Skeletal muscle satellite cell (primary cell): ENCODE measurements around the gene ANKRD53.

Source experiments
- H3K27me3 ChIP-seq: 2 replicates; pipeline ENCODE4 v1.7.0; 2013; ENCODE audit warnings: low read length; ENCODE audit not compliant: control insufficient read depth, insufficient read depth
- H3K36me3 ChIP-seq: 2 replicates; pipeline ENCODE4 v1.7.0; 2013; ENCODE audit warnings: mild to moderate bottlenecking, control low read depth, low read length; ENCODE audit not compliant: insufficient read depth
- H3K4me1 ChIP-seq: 2 replicates; pipeline ENCODE4 v1.7.0; 2013; ENCODE audit warnings: low read length; ENCODE audit not compliant: control insufficient read depth, insufficient read depth
- H3K4me2 ChIP-seq: 2 replicates; pipeline ENCODE4 v1.7.0; 2013; ENCODE audit warnings: mild to moderate bottlenecking, low read length
- H3K4me3 ChIP-seq: 2 replicates; pipeline ENCODE4 v1.7.0; 2013; ENCODE audit warnings: low read length
- H3K9ac ChIP-seq: 2 replicates; pipeline ENCODE4 v1.7.0; 2013; ENCODE audit warnings: mild to moderate bottlenecking, low read depth, low read length, moderate library complexity
- H3K9me3 ChIP-seq: replicated peaks from 2 replicates; pipeline ENCODE4 v1.7.0; 2013; ENCODE audit warnings: mild to moderate bottlenecking, control low read depth, low read length

The ANKRD53 gene

DNA sequence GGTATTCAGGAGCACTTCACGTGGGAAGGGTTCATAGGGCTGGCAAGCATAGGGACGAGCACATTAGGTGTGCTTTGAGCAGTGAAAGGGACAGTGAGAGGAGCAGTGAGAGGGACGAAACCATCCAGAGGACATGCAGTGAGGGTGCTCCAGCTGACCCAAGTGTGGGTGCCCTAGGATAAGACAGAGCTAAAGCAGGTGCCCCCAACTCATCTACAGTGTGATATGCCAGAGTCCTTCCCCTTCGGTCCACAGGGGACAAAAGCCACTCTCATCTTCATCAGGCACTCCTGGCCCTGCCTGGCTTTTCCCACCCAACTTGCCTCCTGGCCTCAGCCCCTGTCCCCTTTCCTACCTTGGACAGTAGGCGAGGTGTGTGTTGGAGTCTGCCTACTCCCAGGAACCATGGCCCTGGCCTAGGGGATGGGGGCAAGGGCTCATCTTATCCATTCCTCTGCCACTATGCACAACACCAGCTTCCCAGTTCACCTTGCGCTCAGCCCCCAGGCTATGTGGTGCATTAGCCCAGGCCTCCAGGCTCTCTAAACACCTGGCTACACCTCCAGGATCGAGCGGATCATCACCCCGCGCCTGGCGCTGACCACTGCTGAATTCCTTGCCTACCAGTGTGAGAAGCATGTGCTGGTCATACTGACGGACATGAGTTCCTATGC is 16.1 kb upstream of the ANKRD53 start:
- H3K4me1 ChIP-seq, result no peaks in the 10 kb centered on the region
- H3K9me3 ChIP-seq, result no peaks in the 10 kb centered on the region
- H3K4me2 ChIP-seq, result no peak overlapping the region
- no peaks in the 10 kb centered on the region for H3K27me3 ChIP-seq
- H3K4me3 ChIP-seq, result no peak overlapping the region
- no peaks in the 10 kb centered on the region for H3K36me3 ChIP-seq
- H3K9ac ChIP-seq, result no peak overlapping the region

DNA sequence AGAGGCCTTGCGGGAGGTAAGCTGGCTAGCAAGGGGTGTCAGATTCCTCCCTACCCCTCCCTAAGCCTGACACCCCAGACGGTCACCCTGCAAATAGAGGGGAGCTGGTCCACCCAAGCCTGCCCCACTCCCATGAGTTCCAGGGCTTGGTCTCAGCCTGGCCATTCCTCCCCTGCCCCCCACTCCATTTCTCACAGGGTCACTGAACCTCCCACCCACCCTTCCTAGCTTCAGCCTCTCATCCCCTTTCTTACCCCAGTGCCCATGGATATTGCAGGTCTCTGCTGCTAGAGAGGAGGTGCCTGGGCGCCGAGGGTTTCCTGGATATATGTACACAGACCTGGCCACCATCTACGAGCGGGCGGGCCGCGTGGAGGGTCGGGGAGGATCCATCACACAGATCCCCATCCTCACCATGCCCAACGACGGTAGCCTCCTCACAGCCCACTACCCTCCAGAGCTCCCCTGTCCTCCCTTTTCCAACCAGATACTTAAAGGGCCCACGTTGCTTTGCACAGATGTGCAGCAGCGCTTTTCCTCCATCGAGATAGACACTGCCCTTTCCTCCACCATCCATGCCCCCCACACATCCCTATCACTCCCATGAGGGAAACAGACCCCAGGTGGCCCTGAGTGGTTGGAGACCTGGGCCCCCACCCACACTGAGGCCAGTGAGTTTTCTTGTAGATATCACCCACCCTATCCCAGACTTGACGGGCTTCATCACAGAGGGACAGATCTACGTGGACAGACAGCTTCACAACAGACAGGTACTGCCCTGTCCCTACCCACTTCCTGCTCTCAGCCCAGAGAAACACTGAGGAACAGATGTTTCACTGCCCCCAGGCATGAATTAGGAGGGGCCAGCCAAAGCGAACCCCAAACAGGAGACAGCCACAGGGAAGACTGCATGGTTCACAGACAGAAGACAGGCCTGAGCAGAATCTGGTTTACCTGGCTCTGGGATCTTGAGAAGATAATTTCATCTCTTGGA is 15.2 kb upstream of the ANKRD53 start:
- Histone ChIP-seq H3K9ac (no peak overlapping the region), H3K9me3 (no peaks in the 10 kb centered on the region), H3K36me3 (no peaks in the 10 kb centered on the region), H3K27me3 (no peaks in the 10 kb centered on the region), H3K4me3 (no peak overlapping the region), H3K4me1 (no peaks in the 10 kb centered on the region), H3K4me2 (no peak overlapping the region)

DNA sequence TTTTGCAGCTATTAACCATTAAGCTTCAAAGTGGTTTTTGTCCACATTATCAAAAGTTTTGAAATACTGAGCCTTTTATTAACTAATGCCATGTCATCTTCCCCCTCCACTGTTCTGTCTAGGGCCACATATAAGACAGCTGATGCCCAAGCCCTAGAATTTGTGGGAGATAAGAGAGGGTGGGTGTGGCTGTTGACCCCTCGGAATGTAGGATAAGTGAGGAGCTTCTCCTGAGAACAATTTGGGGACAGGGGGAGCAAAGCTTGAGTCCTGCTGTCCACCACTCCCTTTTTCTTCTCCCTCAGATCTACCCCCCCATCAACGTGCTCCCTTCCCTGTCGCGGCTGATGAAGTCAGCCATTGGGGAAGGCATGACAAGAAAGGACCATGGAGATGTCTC is 14.3 kb upstream of the ANKRD53 start:
- Histone ChIP-seq H3K9ac (no peak overlapping the region), H3K27me3 (no peaks in the 10 kb centered on the region), H3K9me3 (no peaks in the 10 kb centered on the region), H3K4me1 (no peaks in the 10 kb centered on the region), H3K4me3 (no peak overlapping the region), H3K36me3 (no peaks in the 10 kb centered on the region), H3K4me2 (no peak overlapping the region)

DNA sequence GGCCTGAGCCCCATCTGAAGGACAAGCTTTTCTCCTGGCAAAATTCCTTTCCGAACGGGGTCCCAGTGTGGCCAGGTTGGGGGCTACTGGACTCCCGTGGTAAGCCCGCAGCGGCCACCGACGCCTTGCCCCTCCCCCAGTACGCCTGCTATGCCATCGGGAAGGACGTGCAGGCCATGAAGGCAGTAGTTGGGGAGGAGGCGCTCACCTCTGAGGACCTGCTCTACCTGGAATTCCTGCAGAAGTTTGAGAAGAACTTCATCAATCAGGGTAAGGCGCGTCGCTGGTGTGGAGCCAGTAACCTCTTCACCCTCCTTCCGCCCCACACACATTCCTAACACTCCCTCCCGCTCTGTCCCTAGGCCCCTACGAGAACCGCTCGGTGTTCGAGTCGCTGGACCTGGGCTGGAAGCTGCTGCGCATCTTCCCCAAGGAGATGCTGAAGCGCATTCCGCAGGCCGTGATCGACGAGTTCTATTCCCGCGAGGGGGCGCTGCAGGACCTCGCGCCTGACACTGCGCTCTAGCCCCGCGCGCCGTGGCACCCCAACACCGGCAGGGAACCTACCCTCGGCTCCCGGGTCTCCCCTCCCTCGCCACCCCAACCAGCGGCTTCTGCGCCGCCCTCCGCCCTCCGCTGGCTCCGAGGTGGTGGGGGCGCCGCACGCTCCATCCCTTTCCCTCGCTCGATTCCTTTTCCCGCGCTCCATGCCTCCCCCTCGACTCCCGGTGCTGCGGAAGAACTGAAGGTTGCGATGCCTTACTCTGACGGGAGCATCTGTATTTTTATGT is 13.6 kb upstream of the ANKRD53 start:
- no peaks in the 10 kb centered on the region for H3K9me3 ChIP-seq
- peak overlapping the region; percentile 30 for H3K9ac ChIP-seq
- peak overlapping the region; percentile 88 for H3K4me2 ChIP-seq
- no peaks in the 10 kb centered on the region for H3K27me3 ChIP-seq
- no peaks in the 10 kb centered on the region for H3K36me3 ChIP-seq
- no peaks in the 10 kb centered on the region for H3K4me1 ChIP-seq
- peak overlapping the region; percentile 68 for H3K4me3 ChIP-seq

DNA sequence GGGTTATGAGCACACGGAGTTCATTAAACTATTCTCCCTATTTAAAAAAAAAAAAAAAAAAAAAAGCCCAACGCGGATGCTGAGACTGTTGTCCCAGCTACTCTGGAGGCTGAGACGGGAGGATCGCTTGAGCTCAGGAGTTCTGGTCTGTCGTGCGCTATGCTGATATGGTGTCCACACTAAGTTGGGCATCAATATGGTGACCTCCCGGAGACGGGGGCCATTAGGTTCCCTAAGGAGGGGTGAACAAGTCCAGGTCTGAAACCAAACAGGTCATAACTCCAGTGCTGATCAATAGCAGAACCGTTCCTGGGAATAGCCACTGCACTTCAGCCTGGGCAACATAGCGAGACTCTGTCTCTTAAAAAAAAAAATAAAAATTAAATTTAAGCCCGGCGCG is 12.9 kb upstream of the ANKRD53 start:
- no peaks in the 10 kb centered on the region for H3K27me3 ChIP-seq
- peak overlapping the region; percentile 68 for H3K4me3 ChIP-seq
- no peaks in the 10 kb centered on the region for H3K36me3 ChIP-seq
- peak overlapping the region; percentile 88 for H3K4me2 ChIP-seq
- H3K4me1 ChIP-seq, result no peaks in the 10 kb centered on the region
- no peak overlapping the region for H3K9ac ChIP-seq
- H3K9me3 ChIP-seq, result no peaks in the 10 kb centered on the region

DNA sequence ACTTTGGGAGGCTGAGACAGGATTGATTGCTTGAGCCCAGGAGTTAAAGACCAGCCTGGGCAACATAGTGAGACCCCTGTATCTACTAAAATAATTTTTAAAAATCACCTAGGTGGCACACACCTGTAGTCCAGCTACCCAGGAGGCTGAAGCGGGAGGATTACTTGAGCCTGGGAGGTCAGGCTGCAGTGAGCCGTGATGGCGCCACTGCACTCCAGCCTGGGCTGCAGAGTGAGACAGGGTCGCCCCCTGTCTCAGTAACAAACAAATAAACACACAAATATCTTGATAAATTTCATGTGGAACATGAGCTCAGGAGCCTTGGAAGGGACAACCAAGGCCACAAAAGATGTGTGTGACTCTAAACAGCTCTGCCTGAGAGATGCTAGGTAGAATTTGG is 11.7 kb upstream of the ANKRD53 start:
- Histone ChIP-seq H3K36me3 (no peaks in the 10 kb centered on the region), H3K27me3 (no peaks in the 10 kb centered on the region), H3K4me1 (no peaks in the 10 kb centered on the region), H3K4me3 (no peak overlapping the region), H3K4me2 (no peak overlapping the region), H3K9me3 (no peaks in the 10 kb centered on the region), H3K9ac (no peak overlapping the region)

DNA sequence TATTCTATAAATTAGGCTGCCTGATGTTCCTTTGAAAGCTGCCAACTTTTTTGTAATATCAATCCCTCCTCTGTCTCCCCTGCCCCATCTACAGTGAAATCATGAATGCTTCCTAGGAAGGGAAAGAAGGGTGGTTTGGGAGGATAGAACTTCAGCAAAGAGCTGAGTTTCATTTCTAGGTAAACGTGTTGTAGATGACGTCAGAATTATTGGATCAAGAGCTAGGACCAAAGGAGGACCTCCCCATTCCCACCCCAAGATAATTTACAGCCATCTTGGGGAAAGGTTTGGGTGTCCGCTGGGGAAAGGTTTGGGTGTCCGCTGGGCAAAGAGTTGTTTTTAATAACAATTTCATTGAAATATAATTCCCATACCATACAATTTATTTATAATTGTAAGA is 11.2 kb upstream of the ANKRD53 start:
- H3K4me2 ChIP-seq, result no peak overlapping the region
- H3K9ac ChIP-seq, result no peak overlapping the region
- no peaks in the 10 kb centered on the region for H3K4me1 ChIP-seq
- no peaks in the 10 kb centered on the region for H3K36me3 ChIP-seq
- no peak overlapping the region for H3K4me3 ChIP-seq
- H3K9me3 ChIP-seq, result no peaks in the 10 kb centered on the region
- H3K27me3 ChIP-seq, result no peaks in the 10 kb centered on the region

DNA sequence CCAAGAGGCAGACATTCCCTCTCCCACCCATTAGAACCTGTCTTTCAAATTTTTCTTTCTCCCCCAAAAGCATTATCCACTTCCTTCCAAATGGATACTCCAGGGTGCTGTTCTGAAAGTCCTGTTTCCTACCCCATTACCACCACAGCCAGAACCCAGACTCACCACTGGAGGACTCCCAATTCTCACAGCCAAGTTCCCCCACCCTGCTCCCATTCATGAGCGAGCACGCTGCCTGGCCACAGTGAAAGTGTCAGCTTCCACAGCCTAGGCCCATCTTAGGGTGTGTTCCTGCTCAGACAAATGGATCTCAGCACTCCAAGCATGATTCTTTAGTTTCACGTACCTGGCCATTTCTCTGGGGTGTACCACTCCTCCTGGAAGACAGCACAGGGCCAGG is 3.8 kb upstream of the ANKRD53 start:
- Histone ChIP-seq H3K36me3 (no peaks in the 10 kb centered on the region), H3K9ac (no peak overlapping the region), H3K4me1 (peaks cover 17% of the 10 kb centered on the region), H3K27me3 (no peaks in the 10 kb centered on the region), H3K9me3 (no peaks in the 10 kb centered on the region), H3K4me2 (no peak overlapping the region), H3K4me3 (no peak overlapping the region)

DNA sequence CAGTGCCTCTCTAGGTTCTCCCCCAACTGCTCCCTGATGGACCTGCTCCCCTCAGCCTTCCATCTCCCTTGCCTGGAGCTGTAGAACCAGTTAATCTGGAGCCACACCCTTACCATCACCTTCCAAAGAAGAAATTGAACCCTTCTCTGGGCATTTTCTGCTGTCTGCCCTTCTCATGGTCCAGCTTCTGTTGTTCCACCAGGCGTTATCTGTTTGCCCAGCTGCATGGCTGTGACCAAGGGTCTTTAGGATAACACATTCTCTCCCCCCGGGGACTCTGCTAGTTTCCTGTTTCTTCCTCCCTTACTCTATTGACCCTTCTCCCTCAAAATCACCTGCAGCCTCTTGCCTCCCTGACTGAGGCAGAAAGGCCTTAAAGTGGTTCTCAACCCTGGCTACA is 3.2 kb upstream of the ANKRD53 start:
- no peak overlapping the region for H3K9ac ChIP-seq
- no peaks in the 10 kb centered on the region for H3K27me3 ChIP-seq
- no peak overlapping the region for H3K4me3 ChIP-seq
- peaks cover 17% of the 10 kb centered on the region for H3K4me1 ChIP-seq
- no peak overlapping the region for H3K4me2 ChIP-seq
- H3K36me3 ChIP-seq, result no peaks in the 10 kb centered on the region
- H3K9me3 ChIP-seq, result no peaks in the 10 kb centered on the region

DNA sequence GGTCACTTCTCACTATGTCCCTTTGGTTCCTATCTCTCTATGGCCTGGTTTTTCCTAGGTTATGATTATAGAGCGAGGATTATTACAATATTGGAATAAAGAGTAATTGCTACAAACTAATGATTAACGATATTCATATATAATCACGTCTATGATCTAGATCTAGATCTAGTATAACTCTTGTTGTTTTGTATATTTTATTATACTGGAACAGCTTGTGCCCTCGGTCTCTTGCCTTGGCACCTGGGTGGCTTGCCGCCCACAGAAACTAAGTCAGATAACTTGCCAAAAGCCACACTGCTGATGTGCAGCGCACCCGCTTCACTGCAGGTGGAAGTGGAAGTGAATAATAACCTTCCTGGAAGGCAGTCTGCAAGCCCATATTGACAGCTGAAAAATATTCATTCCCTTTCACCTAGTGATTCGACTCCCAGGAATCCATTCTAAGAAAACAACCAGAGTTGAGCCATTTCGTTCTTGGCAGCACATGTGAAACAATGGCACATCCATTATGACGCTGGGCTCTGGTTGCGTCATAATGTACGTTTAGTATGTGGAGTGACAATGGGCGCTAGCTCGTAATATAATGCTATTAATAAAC is 725 bp upstream of the ANKRD53 start:
- Histone ChIP-seq H3K4me2 (peak overlapping the region; percentile 100), H3K9ac (peak overlapping the region; percentile 90), H3K27me3 (no peaks in the 10 kb centered on the region), H3K36me3 (no peaks in the 10 kb centered on the region), H3K4me1 (peaks cover 17% of the 10 kb centered on the region), H3K4me3 (peak overlapping the region; percentile 87), H3K9me3 (no peaks in the 10 kb centered on the region)

DNA sequence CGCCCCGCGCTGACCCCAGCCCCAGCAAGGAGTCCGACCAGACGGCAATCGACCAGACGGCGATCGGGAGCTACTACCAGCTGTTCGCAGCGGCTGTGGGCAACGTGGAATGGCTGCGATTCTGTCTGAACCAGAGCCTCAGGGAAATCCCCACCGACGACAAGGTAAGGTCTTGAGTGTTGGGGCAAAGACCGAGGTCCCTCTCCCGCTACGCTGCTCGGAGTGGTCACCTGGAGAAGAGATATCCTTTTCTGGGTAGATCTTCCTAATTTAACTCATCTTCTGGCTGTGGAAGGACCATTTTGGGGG is 704 bp downstream of the ANKRD53 start:
- Histone ChIP-seq H3K9ac (peak overlapping the region; percentile 83), H3K4me3 (peak overlapping the region; percentile 84), H3K36me3 (peaks cover 2% of the 10 kb centered on the region), H3K27me3 (no peaks in the 10 kb centered on the region), H3K4me2 (peak overlapping the region; percentile 100), H3K9me3 (no peaks in the 10 kb centered on the region), H3K4me1 (peaks cover 17% of the 10 kb centered on the region)
